Lung (tissue), 12 donors: ENCODE results near the gene MAPK9. TPM values are rescaled to one million over a fixed set of nuclear protein-coding genes. Genes with fewer than 3 reads are reported as not detected.

ENCODE experiments used
- ATAC-seq: fragments of 200-7000 bp; cut with Tn5 transposase; one replicate; pipeline ENCODE4 v1.9.1; 2020; ENCODE audit warnings: moderate number of reproducible peaks; ENCODE audit not compliant: insufficient read depth, low FRiP score
- DNase-seq, 3 donors: peaks; one replicate each; pipeline ENCODE4 v3.0.0-alpha.2; 2013 to 2017
- H3K27ac ChIP-seq, 2 donors: one replicate each; pipeline ENCODE4 v1.5.1; 2013; ENCODE audit warnings: mild to moderate bottlenecking in 2 of 2, moderate library complexity in 2 of 2, control low read depth in 1 of 2, inconsistent platforms in 1 of 2, low read depth in 1 of 2, low read length in 1 of 2
- H3K27me3 ChIP-seq, 3 donors: one replicate each; pipeline ENCODE4 v1.5.1; 2013; ENCODE audit warnings: low read length in 2 of 3; ENCODE audit not compliant: control insufficient read depth in 3 of 3, insufficient read depth in 3 of 3
- H3K36me3 ChIP-seq, 4 donors: one replicate each; pipeline ENCODE4 v1.5.1; 2013; ENCODE audit warnings: low read length in 4 of 4, mild to moderate bottlenecking in 1 of 4, moderate library complexity in 1 of 4; ENCODE audit not compliant: control insufficient read depth in 4 of 4, insufficient read depth in 4 of 4
- H3K4me1 ChIP-seq, 5 donors: one replicate each; pipeline ENCODE4 v1.5.1; 2013; ENCODE audit warnings: low read length in 5 of 5, mild to moderate bottlenecking in 2 of 5, moderate library complexity in 1 of 5; ENCODE audit not compliant: control insufficient read depth in 5 of 5, insufficient read depth in 5 of 5
- H3K4me3 ChIP-seq: one replicate; pipeline ENCODE4 v1.5.1; 2013; ENCODE audit warnings: mild to moderate bottlenecking, control low read depth, moderate library complexity
- H3K9ac ChIP-seq, 2 donors: one replicate each; pipeline ENCODE4 v1.5.1; 2013; ENCODE audit warnings: low read length in 2 of 2, control low read depth in 1 of 2; ENCODE audit not compliant: insufficient read depth in 1 of 2
- H3K9me3 ChIP-seq, 4 donors: one replicate each; pipeline ENCODE4 v1.5.1; 2013; ENCODE audit warnings: low read length in 3 of 4, mild to moderate bottlenecking in 1 of 4, moderate library complexity in 1 of 4; ENCODE audit not compliant: control insufficient read depth in 4 of 4, insufficient read depth in 3 of 4
- CTCF ChIP-seq: IDR thresholded peaks from 2 replicates; pipeline ENCODE4 v1.5.1; 2012; ENCODE audit warnings: mild to moderate bottlenecking; ENCODE audit errors: control extremely low read depth, extremely low read depth
- WGBS, 2 donors: extraction: QIAGEN DNeasy Blood & Tissue Kit; methylation state at CpG; one replicate each; pipeline ENCODE4 v1.1.7; 2013; 5-methylcytosine and 5-hydroxymethylcytosine counted together
- polyA plus RNA-seq, 2 donors: library from polyadenylated mRNA; stranded (reverse); fragments of 200-250 nt; gene quantifications; one replicate each; pipeline ENCODE4 v1.2.1, GENCODE V29; 2013
- total RNA-seq, 2 donors: library from RNA; depleted of rRNA in 1 of 2; stranded (reverse); fragments of >200 nt in 1 of 2; gene quantifications; one replicate each; pipeline ENCODE4 v1.2.1, GENCODE V29; 2014 to 2021
- donor health status: control.
- donor health status: control.
- donor health status: Bipolar disorder and iron deficiency.
- donor health status: healthy.
- donor health status: DM: yes; HTN: yes; CAD: no.

MAPK9 gene
- total and polyA plus RNA-seq, 4 donors: 13.1 to 38.1 (median 23.6) TPM

DNA sequence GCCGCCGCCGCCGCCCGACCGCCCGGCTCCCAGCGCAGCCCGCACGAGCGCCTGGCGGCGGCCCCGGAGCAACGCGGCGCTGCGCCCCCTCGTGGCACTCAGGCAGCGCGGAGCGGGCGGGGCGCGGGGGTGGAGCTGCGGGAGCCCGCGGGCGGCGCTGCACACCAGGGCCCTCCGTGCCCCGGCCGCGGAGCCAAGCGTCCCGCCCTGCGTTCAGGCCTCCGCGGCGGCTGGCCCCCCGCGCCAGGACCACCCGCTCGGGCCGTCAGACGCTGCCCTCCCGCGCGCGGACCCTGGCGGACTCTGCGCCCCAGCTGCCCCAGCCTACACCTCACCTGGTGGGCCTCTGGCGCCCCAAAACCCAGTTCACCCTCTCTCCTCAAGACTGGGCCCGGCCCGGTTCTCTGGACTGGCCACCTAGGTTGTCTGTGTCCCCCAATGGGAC lies 82.7 kb downstream of the MAPK9 start, which contains the start of gene RASGEF1C:
Gene RASGEF1C, minus strand, starts transcription at position 75 of the 445 bp plus-strand sequence. CDS start 71,159 bp downstream, outside the sequence.
- no peaks in the 10 kb centered on the region for H3K36me3 ChIP-seq
- H3K9me3 ChIP-seq: no peaks in the 10 kb centered on the region
- H3K4me3 ChIP-seq: no peak within 1 kb of the TSS
- peaks cover 0 to 10% (median 0%) of the 10 kb centered on the region in 5 donors for H3K4me1 ChIP-seq
- 4 to 13% methylated on average over 13 to 55 of the region's 55 CpGs for WGBS, 2 donors
- H3K27ac ChIP-seq: no peak within 1 kb of the TSS
- peak; percentile 32 for TF ChIP-seq CTCF
- peak; percentile 92 for ATAC-seq
- DNase-seq: peak; percentile 54 to 80 (median 68)
- peaks cover 0 to 23% (median 19%) of the 10 kb centered on the region in 3 donors for H3K27me3 ChIP-seq
- H3K9ac ChIP-seq: no peak within 1 kb of the TSS

GRCh38 chr5:180208435-180209081 lies 83.3 kb downstream of the MAPK9 start:
- H3K4me3 ChIP-seq: no peak overlapping the region
- H3K36me3 ChIP-seq: no peaks in the 10 kb centered on the region
- DNase-seq (peak in 1 of 3 donors; percentile 19), ATAC-seq (no peak)
- no peak overlapping the region for H3K9ac ChIP-seq
- WGBS, 2 donors: 3% methylated on average over 51 to 65 of the region's 65 CpGs
- peaks cover 0 to 20% (median 19%) of the 10 kb centered on the region in 3 donors for H3K27me3 ChIP-seq
- H3K27ac ChIP-seq: no peak overlapping the region
- TF ChIP-seq CTCF: no peak
- H3K9me3 ChIP-seq: no peaks in the 10 kb centered on the region
- peaks cover 0 to 10% (median 0%) of the 10 kb centered on the region in 5 donors for H3K4me1 ChIP-seq

- peaks cover 0 to 19% (median 19%) of the 10 kb centered on the region in 3 donors for H3K27me3 ChIP-seq
- no peak for TF ChIP-seq CTCF
- no peak for DNase-seq
- no peak overlapping the region for H3K9ac ChIP-seq
- no peak overlapping the region for H3K4me3 ChIP-seq
- peaks cover 0 to 10% (median 0%) of the 10 kb centered on the region in 5 donors for H3K4me1 ChIP-seq
- no peak for ATAC-seq
- 33 to 39% methylated on average over 14 of the region's 14 CpGs for WGBS, 2 donors
- no peak overlapping the region for H3K27ac ChIP-seq
- H3K9me3 ChIP-seq: no peaks in the 10 kb centered on the region
- no peaks in the 10 kb centered on the region for H3K36me3 ChIP-seq
Observed at GRCh38 chr5:180208038-180208434, 83.8 kb downstream of the MAPK9 start.
